Measurements from ENCODE around the gene FOXD4L6. TPM values are rescaled to one million over a fixed set of nuclear protein-coding genes. Genes with fewer than 3 reads are reported as not detected.
"Not testable (repeated sequence)": the region's sequence is repeated elsewhere in the genome, so short reads cannot be mapped to it uniquely, and the experiment has no call there.

FOXD4L6 gene
- total RNA-seq, 1 donor from 2014 or later, result not detected

DNA sequence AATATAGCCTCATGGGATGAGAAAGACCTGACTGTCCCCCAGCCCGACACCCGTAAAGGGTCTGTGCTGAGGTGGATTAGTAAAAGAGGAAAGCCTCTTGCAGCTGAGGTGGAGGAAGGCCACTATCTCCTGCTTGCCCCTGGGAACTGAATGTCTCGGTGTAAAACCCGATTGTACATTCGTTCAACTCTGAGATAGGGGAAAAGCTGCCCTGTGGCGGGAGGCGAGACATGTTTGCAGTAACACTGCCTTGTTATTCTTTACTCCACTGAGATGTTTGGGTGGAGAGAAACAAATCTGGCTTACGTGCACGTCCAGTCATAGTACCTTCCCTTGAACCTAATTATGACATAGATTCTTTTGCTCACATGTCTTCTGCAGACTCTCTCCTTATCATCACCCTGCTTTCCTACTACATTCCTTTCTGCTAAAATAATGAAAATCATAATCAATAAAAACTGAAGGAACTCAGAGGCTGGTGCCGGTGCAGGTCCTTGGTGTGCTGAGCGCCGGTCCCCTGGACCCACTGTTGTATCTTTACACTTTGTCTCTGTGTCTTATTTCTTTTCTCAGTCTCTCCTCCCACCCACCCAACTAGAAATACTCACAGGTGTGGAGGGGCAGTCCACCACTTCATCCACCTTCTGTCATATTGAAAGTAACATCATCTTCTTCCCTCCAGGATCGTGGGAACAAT, 22.8 kb downstream of the FOXD4L6 start:
- intact Hi-C loops (cut with DNase I), result not testable (repeated sequence)

DNA sequence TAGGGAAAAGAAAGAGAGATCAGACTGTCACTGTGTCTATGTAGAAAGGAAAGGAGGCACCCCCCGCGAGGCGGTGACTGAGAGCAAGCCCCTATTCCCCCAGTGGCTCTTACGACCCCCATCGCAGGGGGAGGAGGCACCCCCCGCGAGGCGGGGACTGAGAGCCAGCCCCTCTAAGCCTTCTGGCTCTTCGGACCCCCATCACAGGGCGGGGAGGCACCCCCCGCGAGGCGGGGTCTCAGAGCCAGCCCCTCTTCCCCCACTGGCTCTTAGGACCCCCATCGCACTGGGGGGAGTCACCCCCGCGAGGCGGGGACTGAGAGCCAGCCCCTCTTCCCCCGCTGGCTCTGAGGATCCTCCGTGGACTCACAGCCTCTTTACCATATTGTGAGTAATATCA, 23.9 kb downstream of the FOXD4L6 start:
- DNase-seq (ENCODE audit: low spot score); intact Hi-C loops (cut with DNase I): not testable (repeated sequence)

More for the DNA sequence above, 22.8 kb downstream of the FOXD4L6 start:
- DNase-seq (ENCODE audit: low spot score), result not testable (repeated sequence)

DNA sequence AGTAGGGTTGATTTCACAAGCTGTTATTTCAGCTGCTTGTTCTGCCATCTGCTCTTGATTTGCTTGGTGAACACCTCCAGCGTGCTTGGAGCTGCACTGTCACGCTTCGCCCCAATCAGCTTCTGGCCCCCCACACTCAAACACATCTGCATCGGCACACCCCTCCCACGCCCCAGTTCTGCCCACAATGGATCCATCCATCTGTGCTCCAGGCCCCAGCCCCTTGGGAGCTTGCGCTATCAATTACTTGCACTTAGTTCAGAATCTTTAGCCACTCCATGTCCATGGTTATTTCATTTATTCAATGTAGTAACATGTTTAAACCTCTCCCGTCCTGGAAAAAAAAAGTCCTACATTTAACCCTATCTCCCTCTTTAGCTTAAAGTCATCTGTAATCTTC, 28.0 kb downstream of the FOXD4L6 start:
- intact Hi-C loops (cut with DNase I); DNase-seq (ENCODE audit: low spot score): not testable (repeated sequence)

DNA sequence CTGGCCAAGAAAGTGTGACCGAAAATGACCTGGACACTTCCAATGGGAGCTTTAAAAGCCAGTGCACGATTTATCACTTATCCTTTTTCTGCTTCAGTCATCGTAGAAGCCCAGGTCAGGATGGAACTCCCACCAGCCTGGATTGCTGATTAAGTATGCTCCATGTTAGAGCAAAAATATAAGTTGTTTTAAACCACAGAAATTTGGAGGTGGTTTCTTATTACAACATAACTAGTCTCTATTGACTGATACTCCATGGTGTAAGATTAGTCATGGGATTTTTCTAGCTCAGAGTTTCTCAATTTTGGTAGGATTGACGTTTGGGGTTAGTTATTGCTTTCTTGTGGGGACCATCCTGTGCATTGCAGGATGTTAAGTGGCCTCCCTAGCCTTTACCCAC, 29.7 kb downstream of the FOXD4L6 start:
- intact Hi-C loops (cut with DNase I); DNase-seq (ENCODE audit: low spot score): not testable (repeated sequence)

DNA sequence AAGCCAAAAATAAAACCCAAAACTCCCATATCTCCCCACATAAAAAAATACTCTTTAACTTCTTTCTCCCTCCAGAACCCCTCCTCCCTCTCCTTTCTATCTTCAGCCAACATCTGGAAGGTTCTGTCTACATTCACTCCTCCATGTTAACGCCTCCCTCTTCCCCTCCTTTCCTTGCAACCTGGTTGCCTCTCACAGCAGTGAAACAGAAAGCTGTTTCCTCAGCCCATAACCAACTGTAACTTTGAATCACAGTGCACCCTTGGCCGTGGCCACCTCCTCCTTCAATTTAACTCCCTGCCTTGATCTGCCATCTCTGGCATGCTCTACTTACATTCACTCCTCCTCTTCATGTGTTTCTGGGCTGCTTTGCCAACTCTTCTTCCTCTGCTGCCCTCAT, 33.4 kb downstream of the FOXD4L6 start:
- intact Hi-C loops (cut with DNase I); DNase-seq (ENCODE audit: low spot score): not testable (repeated sequence)

DNA sequence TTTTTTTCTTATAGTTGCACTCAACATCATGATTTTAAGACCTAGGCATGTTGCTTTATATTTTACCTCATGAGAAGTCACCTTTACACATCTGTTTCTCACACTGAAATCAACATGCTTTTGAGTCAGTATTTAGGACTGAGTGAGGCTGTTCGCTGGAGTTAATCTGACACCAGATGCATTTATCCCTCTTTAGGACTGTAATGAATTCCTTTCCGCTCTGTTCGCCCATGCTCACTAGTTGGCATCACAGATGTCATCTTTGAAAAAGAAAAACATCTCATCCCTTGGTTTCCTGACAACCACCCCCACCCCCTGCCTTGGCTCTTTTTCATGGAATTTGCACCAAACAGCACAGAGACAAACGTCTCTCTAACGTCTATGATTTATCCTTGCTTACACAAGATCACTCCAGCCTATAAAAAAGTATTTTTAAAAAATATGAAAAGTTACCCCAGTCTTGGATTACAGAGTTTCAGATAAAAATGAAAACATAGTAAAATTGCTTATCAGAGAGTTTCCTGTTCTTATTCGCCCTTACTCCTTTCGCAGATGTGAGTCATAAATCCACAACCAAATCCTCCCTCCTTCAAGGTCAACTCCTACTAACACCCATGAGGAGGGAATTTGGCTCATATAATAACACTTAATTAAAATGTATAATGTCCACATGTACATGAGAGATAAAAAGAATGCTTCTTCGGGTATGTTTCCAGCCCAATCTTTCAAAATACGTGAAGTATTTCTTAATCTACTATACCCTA, 34.3 kb downstream of the FOXD4L6 start:
- intact Hi-C loops (cut with DNase I); DNase-seq (ENCODE audit: low spot score): not testable (repeated sequence)

DNA sequence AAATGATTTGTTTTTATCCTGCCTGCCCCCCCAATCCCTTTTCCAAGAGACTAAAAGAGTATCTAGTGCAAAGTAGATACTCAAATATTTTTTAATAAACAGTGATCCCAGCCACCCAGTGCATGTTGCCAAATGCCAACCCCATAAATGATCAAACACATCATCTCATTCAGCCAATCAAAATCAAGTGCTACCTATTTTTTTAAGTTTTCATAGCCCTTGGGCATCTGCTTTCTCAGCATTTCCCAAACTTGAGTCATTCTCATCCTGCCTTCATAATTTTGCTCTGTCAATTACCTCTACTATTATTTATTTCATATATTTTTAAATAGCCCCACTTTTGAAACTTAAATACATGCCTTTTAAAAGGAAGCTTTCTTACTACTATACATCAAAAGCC, 37.6 kb downstream of the FOXD4L6 start:
- DNase-seq (ENCODE audit: low spot score); intact Hi-C loops (cut with DNase I): not testable (repeated sequence)

DNA sequence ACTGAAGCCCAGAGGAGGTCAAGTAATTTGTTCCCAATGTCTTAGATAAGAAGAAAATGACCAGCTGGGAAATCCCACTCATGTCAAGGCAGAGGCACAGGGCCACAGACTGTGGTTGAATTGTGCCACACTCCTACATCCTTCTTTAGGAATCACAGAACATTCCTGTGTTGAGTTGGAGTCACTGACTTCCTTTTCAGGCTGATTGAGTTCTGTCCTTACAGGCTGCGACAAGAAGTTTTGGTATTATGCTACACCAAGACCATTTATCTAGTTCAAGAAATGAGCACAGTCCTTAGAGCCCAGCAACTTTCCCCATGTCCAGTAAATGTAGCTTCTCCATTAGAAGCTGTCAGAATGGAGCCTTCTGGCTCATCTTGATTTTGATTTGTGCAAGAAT, 38.1 kb downstream of the FOXD4L6 start:
- intact Hi-C loops (cut with DNase I); DNase-seq (ENCODE audit: low spot score): not testable (repeated sequence)

DNA sequence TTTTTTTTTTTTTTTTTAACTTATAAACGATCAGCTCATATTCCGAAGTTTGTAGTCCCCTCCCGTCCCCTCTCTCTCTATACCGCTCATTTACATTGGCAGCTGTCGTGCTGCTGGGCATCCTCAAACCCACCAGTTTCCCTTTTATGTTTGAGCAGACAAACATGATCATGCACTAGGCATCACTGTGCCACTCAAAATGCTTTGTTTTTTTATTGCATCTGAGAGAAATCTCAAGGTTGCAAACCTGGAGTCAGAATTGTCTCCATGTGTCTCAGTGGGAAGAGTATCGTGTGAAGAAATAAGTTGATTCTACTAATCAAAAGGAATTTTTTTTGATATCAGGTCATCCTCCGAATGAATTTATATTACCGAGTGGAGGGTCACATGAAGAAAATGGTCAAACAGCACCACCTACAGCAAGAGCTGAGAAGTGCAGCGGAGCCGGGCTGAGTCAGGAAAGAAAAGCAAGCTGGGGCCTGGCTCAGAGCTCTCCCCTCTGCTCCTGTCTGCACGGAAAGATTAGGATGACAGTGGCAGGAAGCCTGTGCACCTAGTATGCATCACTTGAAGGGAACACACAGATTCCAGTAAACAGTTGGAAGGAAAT, 39.9 kb downstream of the FOXD4L6 start:
- DNase-seq (ENCODE audit: low spot score); intact Hi-C loops (cut with DNase I): not testable (repeated sequence)

DNA sequence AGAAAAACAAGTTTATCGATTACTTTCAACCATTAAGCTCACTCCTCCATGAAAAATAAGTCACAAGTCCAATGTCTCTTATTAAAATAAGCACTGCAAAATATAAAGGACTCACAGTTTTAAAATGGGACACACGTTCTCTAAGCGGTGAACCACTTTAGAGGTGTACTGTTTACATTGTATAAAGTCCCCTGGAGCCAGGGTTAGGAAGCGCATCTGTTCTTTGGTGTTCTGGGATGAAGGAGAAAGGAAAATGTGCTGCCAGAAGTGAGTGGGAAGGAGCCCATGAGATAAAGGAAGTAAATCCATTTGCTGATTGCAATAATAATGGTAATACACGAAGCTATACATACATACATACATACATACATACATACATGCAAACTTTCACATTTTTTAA, 40.6 kb downstream of the FOXD4L6 start:
- DNase-seq (ENCODE audit: low spot score); intact Hi-C loops (cut with DNase I): not testable (repeated sequence)

DNA sequence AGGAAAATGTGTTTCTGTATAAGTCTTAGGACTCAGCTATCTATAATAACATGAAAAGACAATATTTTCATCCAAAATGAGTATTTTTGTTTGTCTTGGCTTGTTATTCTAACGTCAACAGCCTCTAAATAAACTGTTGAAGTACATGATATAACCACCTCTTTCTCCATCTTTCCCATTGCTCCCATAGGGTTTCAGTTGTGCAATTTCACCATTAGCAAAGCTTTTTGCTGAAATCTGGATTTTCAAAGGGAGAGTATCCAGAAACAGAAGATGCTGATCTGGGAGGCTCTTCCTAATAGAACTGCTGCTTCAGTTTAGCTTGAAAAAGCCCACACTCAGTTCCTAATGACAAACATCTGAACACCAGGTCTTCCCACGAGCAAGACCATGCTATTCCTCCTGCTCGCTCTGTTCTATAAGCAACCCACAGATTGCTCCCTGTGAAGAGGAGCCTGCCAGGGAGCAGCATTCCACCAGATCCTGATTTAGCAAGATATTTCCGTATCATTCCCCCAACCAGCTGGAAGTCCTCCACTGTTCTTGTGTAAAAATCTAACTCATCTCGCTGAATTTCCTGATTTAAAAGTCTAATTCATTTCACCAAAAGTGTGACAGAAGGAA, 41.2 kb downstream of the FOXD4L6 start:
- DNase-seq (ENCODE audit: low spot score); intact Hi-C loops (cut with DNase I): not testable (repeated sequence)

DNA sequence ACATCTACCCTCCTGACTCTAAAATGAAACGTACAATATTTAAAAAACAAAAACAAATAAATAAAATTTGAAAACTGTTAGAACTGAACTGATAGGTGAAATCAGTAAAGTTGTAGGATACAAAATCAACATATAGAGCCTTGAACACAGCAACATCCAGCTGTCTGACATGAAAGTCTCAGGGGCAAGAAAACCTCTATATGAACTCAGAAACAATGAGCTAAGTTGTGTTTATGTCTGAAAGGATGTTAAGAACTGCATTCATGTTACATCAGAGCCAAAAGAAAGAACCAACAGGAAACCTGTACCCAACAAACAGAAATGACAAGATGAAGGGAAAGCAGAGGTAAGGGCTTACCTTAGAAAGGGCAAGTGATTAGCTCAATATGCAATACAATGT, 41.8 kb downstream of the FOXD4L6 start:
- DNase-seq (ENCODE audit: low spot score); intact Hi-C loops (cut with DNase I): not testable (repeated sequence)

DNA sequence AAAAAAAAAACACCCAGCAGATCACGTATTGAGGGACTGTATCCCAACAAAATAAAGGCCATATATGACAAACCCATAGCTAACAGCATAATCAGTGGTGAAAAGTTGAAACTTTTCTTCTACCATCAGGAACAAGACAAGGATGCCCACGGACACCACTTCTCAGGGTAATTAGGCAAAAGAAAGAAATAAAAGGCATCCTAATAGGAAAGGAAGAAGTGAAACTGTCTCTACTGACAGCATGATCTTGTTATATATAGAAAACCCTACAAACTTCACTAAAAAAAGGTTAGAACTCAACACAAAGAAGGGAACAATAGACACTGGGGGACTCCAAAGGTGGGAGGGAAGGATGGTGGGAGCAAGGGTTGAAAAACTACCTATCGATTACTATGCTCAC, 42.3 kb downstream of the FOXD4L6 start:
- DNase-seq (ENCODE audit: low spot score); intact Hi-C loops (cut with DNase I): not testable (repeated sequence)

DNA sequence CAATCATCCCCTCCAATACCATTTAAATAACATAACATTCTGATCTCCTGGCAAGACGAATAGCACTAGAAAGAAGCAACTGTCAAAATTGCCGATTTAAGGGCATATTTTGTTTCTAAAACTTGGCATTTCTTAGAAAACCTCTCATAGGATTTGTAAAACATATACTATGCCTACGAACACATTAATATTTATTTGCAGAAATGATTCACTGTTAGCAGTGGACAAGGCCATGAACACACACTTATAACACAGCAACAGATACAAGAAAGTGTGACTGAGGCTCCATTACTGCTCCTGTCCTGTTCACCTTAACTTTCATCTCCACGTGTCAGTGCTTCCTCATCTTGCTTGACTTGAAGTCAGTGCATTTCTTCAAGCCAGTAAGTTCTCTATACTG, 46.1 kb downstream of the FOXD4L6 start:
- DNase-seq (ENCODE audit: low spot score); intact Hi-C loops (cut with DNase I): not testable (repeated sequence)

DNA sequence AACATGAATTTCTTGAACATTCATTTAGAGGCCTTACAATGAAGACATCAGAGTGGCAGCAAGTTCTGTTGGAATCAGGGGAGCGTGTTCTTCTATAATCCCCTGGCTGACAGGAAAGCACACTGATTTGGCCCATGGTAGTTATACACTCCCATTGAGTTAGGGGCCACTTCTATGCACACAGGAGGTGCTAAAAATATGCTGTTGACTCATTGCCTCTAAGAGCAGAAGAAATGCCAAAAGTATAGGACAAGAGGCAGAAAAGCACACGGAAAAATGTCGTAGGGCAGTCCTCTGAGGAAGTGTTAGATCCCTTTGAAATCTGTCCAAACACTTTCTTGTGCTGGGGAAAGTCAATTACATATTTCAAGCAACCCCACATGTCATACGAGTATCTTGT, 49.0 kb downstream of the FOXD4L6 start:
- DNase-seq (ENCODE audit: low spot score), result not testable (repeated sequence)

DNA sequence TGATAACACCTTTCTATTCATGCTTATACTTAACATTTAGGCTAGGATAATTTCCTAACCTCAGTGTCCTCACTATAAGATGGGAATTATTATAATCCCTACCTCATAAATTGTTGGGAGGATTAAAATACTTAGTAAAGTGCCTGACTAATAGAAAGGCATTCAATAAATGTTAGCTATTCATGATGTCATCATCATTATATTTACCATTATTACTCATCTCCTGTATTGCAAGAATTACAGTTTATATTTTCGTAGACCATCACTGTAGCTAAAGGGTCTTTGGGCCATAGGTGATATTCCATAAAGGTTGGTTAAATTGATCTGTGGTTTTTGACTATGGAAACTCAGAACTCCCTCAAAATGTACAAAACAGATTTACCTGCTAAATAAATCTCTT, 50.9 kb downstream of the FOXD4L6 start:
- intact Hi-C loops (cut with DNase I); DNase-seq (ENCODE audit: low spot score): not testable (repeated sequence)

More for the DNA sequence above, 49.0 kb downstream of the FOXD4L6 start:
- intact Hi-C loops (cut with DNase I), result not testable (repeated sequence)

Measured in cardiac septum (tissue), 1 donor.